ENCODE data around the gene L3MBTL3. TPM values are rescaled to one million over a fixed set of nuclear protein-coding genes. Genes with fewer than 3 reads are reported as not detected.

Gene L3MBTL3
- polyA plus RNA-seq, 1 of the 3 experiments (the other 2 are of a cell fraction): 12.6 TPM

GRCh38 chr6:130057495-130057894, 39.1 kb downstream of the L3MBTL3 start:
- TF ChIP-seq RFX5 (IDR thresholded peaks at IDR 0.05; ENCODE audit: low read length) (no peak), RXRA (IDR thresholded peaks at IDR 0.05; ENCODE audit: borderline replicate concordance, low read depth) (no peak), GABPA (IDR thresholded peaks at IDR 0.05; ENCODE audit: low read depth) (no peak), POLR2AphosphoS5 (IDR thresholded peaks at IDR 0.05; ENCODE audit: low read depth, low read length) (no peak), RAD21 (IDR thresholded peaks at IDR 0.05; ENCODE audit: low read length) (no peak), MEF2A (IDR thresholded peaks at IDR 0.05; ENCODE audit: borderline replicate concordance, low read depth) (no peak), MXI1 (IDR thresholded peaks at IDR 0.05; ENCODE audit: low read depth, low read length) (no peak), NRF1 (IDR thresholded peaks at IDR 0.05; ENCODE audit: low read depth, low read length) (no peak), ELF1 (IDR thresholded peaks at IDR 0.05) (no peak), EZH2phosphoT487 (IDR thresholded peaks at IDR 0.05; ENCODE audit: borderline replicate concordance, low read depth) (no peak), GATA2 (CRISPR knock-in tag; IDR thresholded peaks at IDR 0.05) (no peak), JUND (IDR thresholded peaks at IDR 0.05) (no peak), YY1 (IDR thresholded peaks at IDR 0.05; ENCODE audit: low read depth) (no peak), NFIC (IDR thresholded peaks at IDR 0.05; ENCODE audit: borderline replicate concordance) (no peak)
- TF ChIP-seq, protein P1, sequence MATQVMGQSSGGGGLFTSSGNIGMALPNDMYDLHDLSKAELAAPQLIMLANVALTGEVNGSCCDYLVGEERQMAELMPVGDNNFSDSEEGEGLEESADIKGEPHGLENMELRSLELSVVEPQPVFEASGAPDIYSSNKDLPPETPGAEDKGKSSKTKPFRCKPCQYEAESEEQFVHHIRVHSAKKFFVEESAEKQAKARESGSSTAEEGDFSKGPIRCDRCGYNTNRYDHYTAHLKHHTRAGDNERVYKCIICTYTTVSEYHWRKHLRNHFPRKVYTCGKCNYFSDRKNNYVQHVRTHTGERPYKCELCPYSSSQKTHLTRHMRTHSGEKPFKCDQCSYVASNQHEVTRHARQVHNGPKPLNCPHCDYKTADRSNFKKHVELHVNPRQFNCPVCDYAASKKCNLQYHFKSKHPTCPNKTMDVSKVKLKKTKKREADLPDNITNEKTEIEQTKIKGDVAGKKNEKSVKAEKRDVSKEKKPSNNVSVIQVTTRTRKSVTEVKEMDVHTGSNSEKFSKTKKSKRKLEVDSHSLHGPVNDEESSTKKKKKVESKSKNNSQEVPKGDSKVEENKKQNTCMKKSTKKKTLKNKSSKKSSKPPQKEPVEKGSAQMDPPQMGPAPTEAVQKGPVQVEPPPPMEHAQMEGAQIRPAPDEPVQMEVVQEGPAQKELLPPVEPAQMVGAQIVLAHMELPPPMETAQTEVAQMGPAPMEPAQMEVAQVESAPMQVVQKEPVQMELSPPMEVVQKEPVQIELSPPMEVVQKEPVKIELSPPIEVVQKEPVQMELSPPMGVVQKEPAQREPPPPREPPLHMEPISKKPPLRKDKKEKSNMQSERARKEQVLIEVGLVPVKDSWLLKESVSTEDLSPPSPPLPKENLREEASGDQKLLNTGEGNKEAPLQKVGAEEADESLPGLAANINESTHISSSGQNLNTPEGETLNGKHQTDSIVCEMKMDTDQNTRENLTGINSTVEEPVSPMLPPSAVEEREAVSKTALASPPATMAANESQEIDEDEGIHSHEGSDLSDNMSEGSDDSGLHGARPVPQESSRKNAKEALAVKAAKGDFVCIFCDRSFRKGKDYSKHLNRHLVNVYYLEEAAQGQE (IDR thresholded peaks at IDR 0.05; ENCODE audit: low read depth, low read length): no peak
- H3K9me2 ChIP-seq: no peaks in the 10 kb centered on the region
- no peak overlapping the region for H3K9ac ChIP-seq
- no peak overlapping the region for H3K4me2 ChIP-seq
- H3K27me3 ChIP-seq (ENCODE audit: insufficient read depth): no peaks in the 10 kb centered on the region
- no peak overlapping the region for H3K4me3 ChIP-seq (ENCODE audit: low read depth in 2 of 2, low read length in 1 of 2)
- POLR2A ChIA-PET: no interaction called here
- CTCF ChIA-PET: no interaction called here
- 95% methylated on average over 12 of the region's 12 CpGs for WGBS (ENCODE audit: low lambda C conversion rate)
- no peaks in the 10 kb centered on the region for H4K20me1 ChIP-seq (ENCODE audit: insufficient read depth)
- no peaks in the 10 kb centered on the region for H3K9me3 ChIP-seq
- no peak overlapping the region for H3K27ac ChIP-seq (ENCODE audit: low read depth in 2 of 2, low read length in 1 of 2)
- DNase-seq: no peak
- no peaks in the 10 kb centered on the region for H3F3A ChIP-seq (replicated peaks; ENCODE audit: insufficient read depth)
- no peak overlapping the region for H2AFZ ChIP-seq (ENCODE audit: low read depth)
- H3K36me3 ChIP-seq (replicated peaks in 1 of 2; ENCODE audit: control insufficient read depth in 1 of 2, insufficient read depth in 2 of 2, low read length in 1 of 2): peaks cover 31 to 50% of the 10 kb centered on the region in 2 experiments
- no peaks in the 10 kb centered on the region for H3K79me2 ChIP-seq (ENCODE audit: insufficient read depth)
- H3K4me1 ChIP-seq (ENCODE audit: control insufficient read depth in 1 of 2, insufficient read depth in 2 of 2, low read depth in 1 of 2, low read length in 1 of 2): no peaks in the 10 kb centered on the region

GRCh38 chr6:130063806-130064205, 45.4 kb downstream of the L3MBTL3 start:
- POLR2A ChIA-PET: no interaction called here

More at GRCh38 chr6:130063806-130064205, 45.4 kb downstream of the L3MBTL3 start:
- Histone ChIP-seq H2AFZ (ENCODE audit: low read depth) (no peak overlapping the region), H3F3A (replicated peaks; ENCODE audit: insufficient read depth) (peaks cover under 1% of the 10 kb centered on the region), H3K9ac (no peak overlapping the region), H3K4me1 (ENCODE audit: control insufficient read depth in 1 of 2, insufficient read depth in 2 of 2, low read depth in 1 of 2, low read length in 1 of 2) (no peaks in the 10 kb centered on the region), H3K79me2 (ENCODE audit: insufficient read depth) (no peaks in the 10 kb centered on the region), H3K9me2 (no peaks in the 10 kb centered on the region), H3K4me2 (no peak overlapping the region), H3K27ac (ENCODE audit: low read depth in 2 of 2, low read length in 1 of 2) (no peak overlapping the region), H3K4me3 (ENCODE audit: low read depth in 2 of 2, low read length in 1 of 2) (no peak overlapping the region), H3K9me3 (no peaks in the 10 kb centered on the region), H3K27me3 (ENCODE audit: insufficient read depth) (no peaks in the 10 kb centered on the region), H4K20me1 (ENCODE audit: insufficient read depth) (no peaks in the 10 kb centered on the region), H3K36me3 (replicated peaks in 1 of 2; ENCODE audit: control insufficient read depth in 1 of 2, insufficient read depth in 2 of 2, low read length in 1 of 2) (peaks cover 16 to 55% of the 10 kb centered on the region in 2 experiments)
- no peak for DNase-seq
- 69% methylated on average over 5 of the region's 5 CpGs for WGBS (ENCODE audit: low lambda C conversion rate)
- no peak for TF ChIP-seq IRF3 (IDR thresholded peaks at IDR 0.05; ENCODE audit: low read depth, low read length)
- TF ChIP-seq PBX3 (IDR thresholded peaks at IDR 0.05): no peak
- CTCF ChIA-PET: interaction anchor here (1.6 kb wide), 1 partner anchor 26 kb away, joined by 5 read pairs; no protein-coding TSS in a partner anchor

Measured in SK-N-SH (cell line).